NCI-H1436 treated with DMSO at 0.1 percent for 48 hours (cell line): ENCODE data around the gene TNRC18.
"Not testable (repeated sequence)": the region's sequence is repeated elsewhere in the genome, so short reads cannot be mapped to it uniquely, and the experiment has no call there.

Source experiments
- DNase-seq: peaks from one replicate; lab custom pipeline; 2025; lab: John Stamatoyannopoulos, UW

Gene TNRC18

DNA sequence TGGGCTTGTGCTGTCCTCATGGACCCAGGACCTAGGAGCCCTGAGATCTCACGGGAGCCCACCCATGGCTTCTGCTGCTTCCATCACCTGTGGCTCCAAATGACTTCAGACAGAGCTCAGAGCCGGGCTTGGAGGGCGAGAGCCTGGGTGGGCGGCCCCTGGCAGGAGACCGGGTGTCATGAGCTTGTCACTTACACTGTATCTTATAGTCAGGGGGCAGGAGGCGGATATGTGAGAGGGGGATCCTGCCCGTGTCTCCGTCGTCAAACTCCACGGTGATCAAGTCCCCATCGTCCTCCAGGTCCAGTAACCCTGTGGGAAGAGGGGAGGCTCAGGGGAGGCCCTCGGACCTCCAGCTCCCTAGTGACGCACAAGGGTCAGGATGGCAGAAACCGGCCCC, 107.9 kb downstream of the TNRC18 start:
- DNase-seq, result no peak

DNA sequence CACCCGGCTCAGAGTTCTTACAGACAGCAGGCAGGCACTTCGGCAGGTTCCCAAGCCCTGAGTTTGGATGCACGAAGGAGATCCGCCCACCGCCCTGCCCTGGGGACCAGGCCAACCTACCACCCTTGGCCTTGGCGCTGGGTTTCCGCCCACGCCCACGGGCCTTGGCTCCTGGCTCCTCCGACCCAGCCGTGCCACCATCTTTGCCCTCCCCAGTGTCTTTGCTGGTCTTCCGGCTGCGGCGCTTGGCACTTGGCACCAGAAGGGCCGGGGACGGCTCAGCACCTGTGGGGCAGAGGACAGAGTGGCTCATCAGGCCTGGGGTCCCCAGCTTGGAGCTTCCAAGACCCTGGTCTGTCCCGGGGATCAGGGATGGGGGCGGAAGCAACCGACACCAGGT, 108.8 kb downstream of the TNRC18 start:
- DNase-seq, result no peak

DNA sequence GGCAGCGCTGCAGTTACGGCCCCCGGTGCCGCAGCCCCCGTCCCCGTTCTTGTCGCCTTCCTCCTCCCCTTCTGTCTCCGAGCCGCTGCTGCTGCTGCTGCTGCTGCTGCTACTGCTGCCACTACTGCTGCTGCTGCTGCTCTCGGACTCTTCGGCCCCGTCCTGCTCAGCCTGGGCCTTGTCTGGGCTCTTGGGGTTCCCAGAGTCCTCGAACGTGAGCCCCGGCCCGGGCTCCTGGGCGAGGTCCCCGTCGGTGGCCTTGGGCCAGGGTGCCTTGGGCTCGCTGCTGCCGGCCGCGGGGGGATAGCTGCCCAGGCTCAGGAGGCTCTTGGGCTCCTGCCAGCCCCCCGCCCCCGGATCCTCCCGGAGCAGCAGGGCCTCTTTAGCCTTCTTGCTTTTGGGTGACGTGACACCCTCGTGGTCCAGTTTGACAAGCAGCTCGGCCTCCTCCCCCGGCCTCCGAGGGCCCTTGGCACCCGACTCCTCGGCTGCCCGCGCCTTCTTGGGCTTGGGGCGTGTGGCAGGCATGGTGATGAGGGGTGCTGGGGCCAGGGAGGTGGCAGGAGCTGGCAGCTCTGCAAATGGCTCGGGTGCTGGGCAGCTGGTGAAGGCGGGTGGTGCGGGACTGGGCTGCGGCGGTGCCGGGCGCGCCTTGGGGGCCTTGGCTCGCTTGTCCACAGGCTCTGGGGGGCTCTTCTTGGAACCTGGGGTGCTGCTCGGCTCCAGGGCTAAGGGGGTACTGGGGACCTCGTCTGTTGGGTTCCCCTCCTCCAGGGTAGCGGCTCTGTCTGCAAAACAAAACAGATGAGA, 110.4 kb downstream of the TNRC18 start:
- not testable (repeated sequence) for DNase-seq

DNA sequence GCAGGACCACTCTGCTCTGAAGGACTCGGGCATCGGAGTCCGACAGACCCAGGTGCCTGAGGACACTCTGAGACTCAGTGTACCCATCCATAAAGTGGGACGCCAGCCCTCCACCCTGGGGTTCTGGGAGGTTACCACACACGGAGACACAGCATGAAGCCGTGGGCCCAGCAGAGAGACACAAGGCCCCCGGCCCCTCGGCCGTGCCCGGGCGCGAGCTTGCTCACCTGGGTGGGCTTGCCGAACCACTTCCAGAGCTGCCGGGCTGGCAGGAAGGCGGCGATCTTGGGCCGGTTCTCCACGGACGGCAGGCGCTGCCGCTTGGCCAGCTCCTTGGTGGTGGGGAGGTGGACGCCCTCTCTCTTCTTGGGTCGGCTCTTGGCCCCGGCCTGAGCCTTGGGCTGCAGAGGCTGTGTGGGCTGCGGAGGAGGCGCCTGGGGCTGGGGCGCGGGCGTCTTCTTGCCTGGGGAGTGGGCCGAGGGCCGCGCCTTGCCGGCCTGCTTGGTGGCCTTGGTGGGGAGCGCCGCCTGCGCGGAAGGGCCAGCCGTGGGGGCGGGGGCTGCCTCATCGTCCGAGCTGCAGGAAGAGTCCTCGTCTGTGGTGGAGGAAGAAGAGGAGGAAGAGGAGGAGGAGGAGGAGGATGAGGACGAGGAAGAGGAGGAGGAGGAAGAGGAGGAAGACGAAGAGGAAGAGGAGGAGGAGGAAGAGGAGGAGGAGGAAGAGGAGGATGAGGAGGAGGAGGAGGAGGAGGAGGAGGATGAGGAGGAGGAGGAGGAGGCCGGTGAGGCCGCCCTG, 111.2 kb downstream of the TNRC18 start:
- DNase-seq, result not testable (repeated sequence)

DNA sequence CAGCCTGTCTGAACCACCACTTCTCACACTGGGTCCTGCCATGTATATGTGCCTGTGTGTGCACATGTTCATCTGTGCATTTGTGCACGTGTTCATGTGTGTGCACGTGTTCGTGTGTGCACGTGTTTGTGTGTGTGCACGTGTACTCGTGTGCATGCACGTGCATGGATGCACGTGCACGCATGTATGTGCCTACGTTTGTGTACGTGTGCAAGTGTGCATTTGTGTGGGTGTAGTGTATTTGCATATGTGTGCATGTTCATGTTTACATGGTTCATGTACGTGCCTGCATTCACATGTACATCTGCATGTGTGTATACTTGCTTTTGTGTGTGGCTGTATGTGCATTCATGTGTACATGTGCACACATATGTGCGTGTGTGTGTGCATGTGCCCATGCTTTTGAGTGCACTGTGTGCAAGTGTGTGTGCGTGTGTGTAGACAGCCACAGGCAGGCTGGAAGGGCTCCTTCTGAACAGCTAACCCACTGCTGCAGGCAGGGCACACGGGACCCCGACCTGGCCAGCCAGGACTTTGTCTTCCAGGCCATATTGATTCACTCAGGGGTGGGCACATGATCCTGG, 112.7 kb downstream of the TNRC18 start:
- no peak for DNase-seq

DNA sequence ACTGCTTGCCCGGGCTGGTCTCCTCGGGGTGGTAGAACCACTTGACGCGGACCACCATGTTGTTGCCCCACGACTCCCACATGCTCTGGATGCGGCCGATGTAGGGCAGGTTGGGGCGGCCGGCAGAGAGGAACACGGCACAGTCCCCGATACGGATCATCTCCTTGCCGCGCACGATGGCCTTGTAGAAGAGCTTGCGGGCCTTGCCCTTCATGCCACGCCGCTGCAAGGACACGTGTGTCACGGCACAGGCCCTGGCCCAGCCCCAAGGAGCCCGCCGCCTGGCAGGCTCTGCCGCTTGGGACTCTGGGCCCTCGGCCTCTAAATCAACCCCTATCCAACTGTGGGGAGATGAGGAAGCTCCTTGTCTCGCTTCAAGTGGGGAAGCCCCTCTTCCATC, 114.5 kb downstream of the TNRC18 start:
- no peak for DNase-seq

DNA sequence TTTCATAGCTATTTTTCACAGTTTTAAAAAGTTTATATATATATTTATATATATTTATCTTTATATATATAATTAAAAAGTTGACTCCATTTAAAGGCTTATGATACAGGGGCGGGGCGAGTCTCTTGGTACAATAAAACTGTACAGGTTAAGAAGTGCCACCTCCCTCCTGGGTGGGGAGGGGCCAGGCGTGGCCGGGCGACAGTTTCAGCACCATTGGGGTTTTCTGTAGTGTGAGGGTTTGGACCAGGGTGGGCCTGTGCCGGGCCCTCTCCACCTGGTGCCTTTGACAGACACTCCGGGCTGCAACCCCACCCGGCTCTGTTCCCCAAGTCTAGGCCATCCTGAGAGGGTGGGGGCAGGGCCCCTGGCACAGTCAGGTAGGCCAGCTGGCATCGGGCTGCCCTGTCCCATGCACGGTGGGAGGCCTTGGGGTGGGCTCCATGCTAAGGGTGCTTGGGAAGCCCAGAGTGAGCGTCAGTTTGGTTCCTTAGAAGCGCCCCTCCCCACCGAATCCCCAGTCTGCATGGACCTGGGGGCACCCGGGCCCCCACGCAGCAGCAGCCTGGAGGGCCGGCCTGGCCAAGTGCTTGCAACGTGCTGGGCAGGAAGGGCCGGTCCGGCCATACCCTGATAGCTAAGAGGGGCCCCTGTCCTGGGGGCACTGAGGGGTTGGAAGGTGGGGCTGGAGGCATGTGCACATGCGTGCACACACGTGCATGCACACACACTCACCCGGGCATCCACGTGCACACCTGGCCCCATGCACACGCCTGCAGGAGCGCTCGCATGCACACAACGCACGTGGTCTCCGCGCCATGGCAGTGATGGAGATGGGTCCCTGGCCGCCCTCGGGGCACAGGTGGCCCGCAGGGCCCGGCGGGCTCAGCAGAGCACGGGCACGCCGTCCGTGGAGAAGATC, 116.2 kb downstream of the TNRC18 start:
- DNase-seq, result not testable (repeated sequence)

DNA sequence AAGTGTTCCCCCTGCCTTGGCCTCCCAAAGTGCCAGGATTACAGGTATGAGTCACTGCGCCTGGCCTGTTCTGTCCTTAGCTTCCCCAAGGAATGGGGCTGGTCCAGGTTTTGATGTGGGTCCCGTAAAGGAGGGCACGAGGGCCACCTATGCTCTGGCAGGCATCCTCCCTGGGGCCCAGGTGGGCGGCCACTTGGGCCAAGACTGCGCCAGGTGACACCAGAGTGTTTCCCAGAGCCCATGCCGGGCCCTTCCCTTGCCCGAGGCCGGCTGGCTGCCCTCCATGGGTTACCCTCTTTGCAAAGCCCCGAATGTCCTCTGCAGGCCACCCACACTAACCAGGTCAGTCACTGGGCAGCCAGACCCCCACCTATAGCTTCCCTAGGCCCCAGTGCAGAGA, 118.6 kb downstream of the TNRC18 start:
- not testable (repeated sequence) for DNase-seq

DNA sequence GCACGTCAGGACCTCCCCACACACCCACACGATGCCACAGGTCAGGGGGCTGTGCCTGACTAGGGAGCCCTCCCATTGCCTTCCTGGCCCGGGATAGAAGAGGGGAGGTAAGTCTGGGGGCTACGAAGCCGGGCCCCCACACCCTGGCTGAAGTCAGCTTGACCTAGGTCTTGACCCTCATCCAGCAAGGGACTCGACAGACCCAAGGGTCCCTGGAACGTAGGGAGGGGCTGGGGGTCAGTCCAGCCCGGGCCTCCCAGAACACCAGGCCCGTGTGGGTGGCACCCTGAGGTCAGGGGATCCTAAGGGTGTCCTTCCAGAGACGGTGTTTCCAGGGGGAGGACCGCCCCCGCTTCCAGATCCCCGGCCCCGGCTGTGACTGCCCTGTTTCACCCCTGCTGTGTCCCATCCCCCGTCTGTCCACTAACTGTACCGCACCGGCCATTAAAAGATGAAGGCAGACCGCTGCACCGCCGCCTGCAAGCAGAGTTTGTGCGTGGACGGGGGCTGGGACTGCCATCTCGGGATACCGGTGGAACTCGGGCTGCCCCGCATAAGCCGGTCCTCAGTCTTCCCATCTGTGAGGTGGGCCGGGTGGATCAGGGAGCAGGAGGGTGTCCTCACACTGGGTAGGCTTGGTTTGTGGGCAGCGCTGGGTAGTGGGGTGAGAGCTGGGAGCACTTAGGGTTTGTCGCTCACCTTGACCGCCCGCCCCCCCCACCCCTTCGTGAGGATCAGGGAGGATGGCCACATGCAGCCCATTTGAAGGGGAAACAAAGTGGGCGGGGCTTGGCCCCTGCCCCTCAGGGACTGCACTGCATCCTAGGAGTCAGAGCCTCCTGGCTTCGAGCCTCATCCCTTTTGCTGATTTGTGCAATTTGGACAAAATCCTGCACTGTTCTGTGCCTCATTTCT, 119.8 kb downstream of the TNRC18 start:
- DNase-seq, result no peak

DNA sequence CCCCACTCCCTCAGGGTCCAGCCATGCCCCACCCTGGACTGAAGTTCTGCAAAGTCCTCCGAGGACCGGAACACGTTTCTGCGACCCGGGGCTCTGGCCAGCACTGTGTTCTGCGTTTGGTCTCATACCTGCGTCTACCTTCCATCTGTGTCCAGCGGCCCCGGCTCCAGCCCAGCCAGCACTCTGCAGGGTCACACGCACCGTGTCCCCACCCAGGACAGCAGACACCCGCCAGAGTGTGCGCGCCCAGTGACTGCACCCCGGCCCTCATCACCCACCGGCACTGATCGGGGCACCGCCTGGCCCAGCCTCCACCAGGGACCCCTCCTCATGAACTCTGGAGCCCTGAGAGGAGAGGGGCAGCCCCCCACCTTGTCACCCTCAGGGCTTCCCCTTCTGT, 120.6 kb downstream of the TNRC18 start:
- DNase-seq, result no peak

DNA sequence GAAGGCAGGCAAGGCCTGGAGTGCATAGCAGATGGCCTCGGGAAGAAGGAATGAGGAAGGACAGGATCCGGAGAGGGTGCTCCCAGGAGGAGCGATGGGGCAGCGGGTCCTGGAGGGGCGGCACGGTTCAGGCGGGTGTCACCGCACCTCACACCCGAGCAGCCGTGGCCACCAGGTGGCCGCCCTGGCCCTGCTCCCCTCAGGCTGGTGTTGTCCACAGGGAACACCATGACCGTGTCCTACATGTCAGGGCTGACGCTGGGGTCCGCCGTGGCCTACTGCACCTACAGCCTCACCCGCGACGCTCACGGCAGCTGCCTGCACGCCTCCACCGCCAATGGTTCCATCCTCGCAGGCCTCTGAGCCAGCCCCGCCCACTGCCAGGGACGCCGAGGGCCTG, 121.1 kb downstream of the TNRC18 start:
- DNase-seq, result no peak

DNA sequence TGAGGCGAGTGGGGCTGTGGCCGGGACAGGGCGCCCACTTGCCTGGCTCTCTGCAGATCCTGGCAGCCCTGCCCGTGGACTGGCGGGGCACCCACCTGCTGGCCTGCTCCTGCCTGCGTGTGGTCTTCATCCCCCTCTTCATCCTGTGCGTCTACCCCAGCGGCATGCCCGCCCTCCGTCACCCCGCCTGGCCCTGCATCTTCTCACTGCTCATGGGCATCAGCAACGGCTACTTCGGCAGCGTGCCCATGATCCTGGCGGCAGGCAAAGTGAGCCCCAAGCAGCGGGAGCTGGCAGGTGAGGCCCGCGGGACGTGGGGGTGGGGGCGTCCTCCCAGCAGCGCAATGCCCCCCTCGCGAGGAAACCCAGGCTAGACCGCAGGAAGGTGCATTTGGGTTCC, 123.3 kb downstream of the TNRC18 start:
- DNase-seq, result no peak

DNA sequence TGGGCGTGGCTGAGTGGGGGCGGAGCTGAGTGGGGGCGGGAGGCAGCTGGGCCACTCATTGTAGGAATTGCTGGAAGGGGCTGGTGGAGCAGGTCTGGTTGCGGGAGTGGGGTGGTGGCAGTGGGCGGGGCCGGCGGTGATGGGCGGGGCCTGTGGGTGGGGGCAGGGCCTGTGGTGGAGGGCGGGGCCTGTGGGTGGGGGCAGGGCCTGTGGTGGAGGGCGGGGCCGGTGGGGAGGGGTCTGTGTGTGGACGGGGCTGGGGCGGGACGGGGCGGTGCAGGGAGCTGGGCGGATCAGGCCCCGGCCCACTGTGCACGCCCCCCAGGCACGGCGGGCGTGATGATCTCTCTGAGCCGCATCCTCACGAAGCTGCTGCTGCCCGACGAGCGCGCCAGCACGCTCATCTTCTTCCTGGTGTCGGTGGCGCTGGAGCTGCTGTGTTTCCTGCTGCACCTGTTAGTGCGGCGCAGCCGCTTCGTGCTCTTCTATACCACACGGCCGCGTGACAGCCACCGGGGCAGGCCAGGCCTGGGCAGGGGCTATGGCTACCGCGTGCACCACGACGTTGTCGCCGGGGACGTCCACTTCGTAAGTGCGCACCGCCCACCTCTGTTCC, 126.9 kb downstream of the TNRC18 start:
- DNase-seq, result no peak

DNA sequence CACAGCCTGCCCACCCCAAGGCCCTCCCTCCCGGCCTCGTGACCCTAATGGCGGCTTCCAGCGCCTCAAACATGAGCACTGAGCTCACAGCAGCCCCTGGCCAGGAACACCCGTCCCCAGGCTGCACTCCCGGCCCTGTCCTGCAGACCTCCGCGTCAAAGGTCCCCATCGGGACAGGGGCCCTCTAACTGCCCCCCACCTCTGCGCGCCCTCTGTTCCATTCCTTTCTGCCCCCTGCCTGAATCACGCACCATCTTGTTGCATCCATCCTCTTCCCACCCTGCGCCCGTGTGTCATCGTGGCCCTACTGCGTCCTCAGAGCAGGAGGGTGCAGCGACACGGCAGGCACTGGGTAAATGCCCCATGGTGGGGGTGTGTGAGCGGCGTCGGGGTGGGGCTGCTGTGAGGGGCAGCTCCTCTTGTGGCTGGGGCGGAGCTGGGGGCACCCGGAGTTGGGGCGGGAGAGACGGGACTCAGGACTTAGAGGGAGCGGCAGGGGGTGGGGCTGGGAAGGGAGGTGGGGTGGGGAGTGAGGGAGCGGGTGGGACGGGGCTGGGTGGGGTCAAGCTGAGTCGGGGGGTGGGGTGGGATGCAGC, 127.5 kb downstream of the TNRC18 start:
- DNase-seq, result no peak

DNA sequence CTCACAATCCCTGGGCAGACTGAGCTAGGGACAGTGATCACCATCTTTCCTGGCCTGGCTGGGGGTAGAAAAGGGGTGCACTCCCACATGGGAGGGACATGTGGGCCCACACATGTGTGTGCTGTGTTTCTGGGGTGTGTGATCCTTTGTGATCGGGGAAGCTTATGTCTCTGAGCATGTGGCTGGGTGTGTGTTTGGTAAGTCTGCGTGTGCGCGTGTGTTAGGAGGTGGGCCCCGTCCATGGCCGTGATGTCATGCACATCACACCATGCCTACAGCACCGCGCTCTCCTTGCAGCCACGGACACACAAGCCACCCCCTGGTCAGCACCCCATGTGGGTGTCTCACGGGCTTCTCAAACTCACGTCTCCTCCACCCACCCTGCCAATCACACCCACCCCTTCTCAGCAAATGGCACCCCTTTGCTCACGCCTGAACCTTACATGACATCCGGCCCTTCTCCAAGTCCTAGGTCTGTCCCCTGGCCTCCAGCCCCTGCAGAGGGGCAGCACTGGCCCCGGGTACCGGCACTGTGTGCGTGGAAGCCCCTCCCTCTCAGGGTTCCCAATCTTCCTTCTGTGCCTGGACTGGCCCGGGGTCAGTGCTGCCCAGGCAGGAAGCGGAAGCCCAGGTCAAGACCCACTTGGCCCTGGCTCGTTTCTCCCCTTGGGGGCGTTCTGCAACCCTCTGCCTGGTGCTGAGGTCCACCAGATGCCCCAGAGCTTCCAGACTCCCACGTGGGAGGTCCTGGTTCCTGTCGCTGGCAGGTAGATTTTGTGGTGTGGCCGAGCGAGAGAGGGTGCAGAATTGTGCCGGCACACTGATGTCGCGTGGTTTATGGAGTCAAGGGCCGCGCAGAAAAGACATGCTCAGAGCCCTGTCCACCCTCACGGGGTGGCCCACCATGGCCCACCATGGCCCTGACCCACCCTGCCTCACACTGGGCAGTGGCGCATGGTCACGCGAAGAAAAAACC, 128.3 kb downstream of the TNRC18 start:
- DNase-seq, result no peak

DNA sequence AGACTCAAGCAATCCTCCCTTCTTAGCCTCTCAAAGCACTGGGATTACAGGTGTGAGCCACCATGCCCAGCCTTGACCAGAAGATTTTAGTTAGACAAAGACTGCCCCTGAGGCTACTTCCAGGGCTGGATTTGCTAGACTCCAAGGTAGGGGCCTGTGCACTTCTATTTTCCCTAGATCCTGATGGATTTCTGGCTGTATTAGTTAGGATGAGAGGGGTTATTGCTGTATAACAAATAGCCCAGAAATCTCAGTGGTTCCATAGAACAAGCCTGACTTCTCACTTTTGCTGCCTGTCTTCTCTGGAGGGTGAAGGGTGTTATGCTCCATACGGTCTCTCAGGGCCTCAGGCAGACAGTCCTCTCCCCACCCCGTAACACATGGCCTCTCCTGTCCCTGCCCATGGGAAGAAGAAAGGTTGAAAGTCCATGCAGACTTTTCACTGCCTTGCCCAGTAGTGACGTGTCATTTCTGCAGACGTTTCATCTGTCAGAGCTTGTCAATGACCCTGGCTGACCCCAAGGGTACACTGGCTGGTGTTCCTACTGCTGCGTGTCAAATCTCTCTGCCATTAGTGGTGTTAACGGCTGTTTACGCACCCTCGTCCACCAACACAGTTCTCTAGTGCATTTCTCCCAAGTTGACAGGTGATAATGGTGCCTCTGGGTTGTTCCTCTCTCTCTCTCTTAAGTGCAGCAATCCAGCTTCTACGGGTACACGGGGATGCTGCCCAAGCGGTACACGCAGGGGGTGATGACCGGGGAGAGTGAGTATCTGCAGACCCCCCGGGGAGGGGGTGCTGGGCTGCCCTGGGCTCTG, 129.3 kb downstream of the TNRC18 start:
- no peak for DNase-seq

DNA sequence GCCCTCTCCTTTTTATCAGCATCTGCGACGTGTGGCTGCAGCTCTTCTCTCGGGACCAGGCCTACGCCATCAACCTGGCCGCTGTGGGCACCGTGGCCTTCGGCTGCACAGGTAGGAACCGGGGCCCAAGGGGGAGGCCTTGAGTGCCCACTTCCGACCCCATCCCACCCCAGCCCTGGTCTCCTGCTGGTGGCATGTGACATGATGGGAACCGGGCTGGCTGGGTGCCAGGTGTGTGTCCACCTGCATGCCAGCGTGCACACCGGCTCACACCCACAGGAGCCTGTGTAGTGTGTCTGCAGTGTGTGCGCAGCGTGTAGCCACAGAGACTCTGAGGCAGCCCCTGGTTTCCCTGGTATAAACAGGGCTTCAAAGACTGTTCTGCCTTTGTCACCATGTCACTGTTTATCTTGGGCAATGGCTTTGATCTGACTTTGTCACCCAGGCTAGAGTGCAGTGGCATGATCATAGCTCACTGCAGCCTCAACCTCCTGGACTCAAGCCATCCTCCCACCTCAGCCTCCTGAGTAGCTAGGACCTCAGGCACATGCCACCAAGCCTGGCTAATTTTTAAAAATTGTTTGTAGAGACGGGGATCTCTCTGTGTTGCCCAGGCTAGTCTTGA, 131.8 kb downstream of the TNRC18 start:
- DNase-seq, result not testable (repeated sequence)
